HEK293 (cell line): ENCODE results near the gene SPEM1.
A peak's percentile ranks its signal among the peaks of the same experiment; 100 is the strongest.

Experiments used
- CTCF ChIA-PET: fragments of 350-600 bp; formaldehyde crosslinking; extraction: SDS; loops from one replicate; lab custom pipeline; 2021; ENCODE audit warnings: antibody characterized with exemption; lab: Yijun Ruan, JAX
- POLR2A ChIA-PET: fragments of 300-600 bp; formaldehyde crosslinking; extraction: SDS; loops from one replicate; lab custom pipeline; 2020; ENCODE audit warnings: antibody characterized with exemption, inconsistent platforms; lab: Yijun Ruan, JAX
- H3K27ac ChIP-seq: fragments of 200-500 bp; sonication (Bioruptor generic); 2 replicates; pipeline ENCODE4 v1.5.1; 2014; ENCODE audit warnings: low read depth, low read length, control low read depth, inconsistent platforms; ENCODE audit errors: extremely low read depth
- H3K36me3 ChIP-seq, 2 experiments: fragments of 200-500 bp in 1 of 2; sonication (Bioruptor generic) in 1 of 2; 1 replicate in 1 of 2; 2 replicates in 1 of 2; pipeline ENCODE4 v1.5.1; 2014 to 2017; ENCODE audit warnings: inconsistent platforms in 2 of 2, low read length in 2 of 2; ENCODE audit not compliant: control insufficient read depth in 2 of 2, insufficient read depth in 1 of 2
- H3K4me1 ChIP-seq: fragments of 200-500 bp; sonication (Bioruptor generic); 2 replicates; pipeline ENCODE4 v1.5.1; 2014; ENCODE audit warnings: mild to moderate bottlenecking, low read length, inconsistent platforms; ENCODE audit not compliant: control insufficient read depth, insufficient read depth
- H3K4me3 ChIP-seq: 2 replicates; pipeline ENCODE4 v1.5.1; 2011; ENCODE audit warnings: low read depth, mild to moderate bottlenecking, control low read depth, low read length, moderate library complexity
- H3K9me3 ChIP-seq: fragments of 200-500 bp; sonication (Bioruptor generic); 2 replicates; pipeline ENCODE4 v1.5.1; 2014; ENCODE audit warnings: low read depth, low read length, inconsistent platforms; ENCODE audit not compliant: control insufficient read depth, insufficient read depth
- SALL2 ChIP-seq: fragments of 450-650 bp; formaldehyde crosslinking; IDR thresholded peaks from 2 replicates; pipeline ENCODE4 v1.5.0; 2017; ENCODE audit warnings: missing biosample characterization, mild to moderate bottlenecking, missing genetic modification characterization, borderline replicate concordance
- SCRT1 ChIP-seq: fragments of 450-650 bp; formaldehyde crosslinking; IDR thresholded peaks from 2 replicates; pipeline ENCODE4 v1.5.1; 2016; ENCODE audit warnings: missing biosample characterization, missing genetic modification characterization, borderline replicate concordance
- TCF7L2 ChIP-seq: IDR thresholded peaks from 2 replicates; pipeline ENCODE4 v1.6.1; 2011; ENCODE audit warnings: low read depth, mild to moderate bottlenecking, inconsistent platforms, low read length, moderate library complexity, borderline replicate concordance
- ZNF404 ChIP-seq: fragments of 450-650 bp; formaldehyde crosslinking; IDR thresholded peaks from 2 replicates; pipeline ENCODE4 v1.5.1; 2017; ENCODE audit warnings: missing biosample characterization, missing genetic modification characterization
- ZNF514 ChIP-seq: fragments of 450-650 bp; formaldehyde crosslinking; IDR thresholded peaks from 2 replicates; pipeline ENCODE4 v1.5.1; 2016; ENCODE audit warnings: missing biosample characterization, missing genetic modification characterization
- ZNF600 ChIP-seq: fragments of 450-650 bp; formaldehyde crosslinking; IDR thresholded peaks from 2 replicates; pipeline ENCODE4 v1.5.1; 2016; ENCODE audit warnings: missing biosample characterization, missing genetic modification characterization
- ZNF768 ChIP-seq: fragments of 450-650 bp; formaldehyde crosslinking; IDR thresholded peaks from 2 replicates; pipeline ENCODE4 v1.5.1; 2018; ENCODE audit warnings: missing biosample characterization, mild to moderate bottlenecking, missing genetic modification characterization
- ZNF837 ChIP-seq: fragments of 450-650 bp; formaldehyde crosslinking; IDR thresholded peaks from 2 replicates; pipeline ENCODE4 v1.5.1; 2016; ENCODE audit warnings: missing biosample characterization, missing genetic modification characterization
- ZSCAN30 ChIP-seq: fragments of 450-650 bp; IDR thresholded peaks from 2 replicates; pipeline ENCODE4 v1.5.1; 2018; ENCODE audit warnings: missing biosample characterization, mild to moderate bottlenecking, missing genetic modification characterization, moderate library complexity
- TF ChIP-seq, protein P1 (sequence below): fragments of 450-650 bp; formaldehyde crosslinking; IDR thresholded peaks from 2 replicates; pipeline ENCODE4 v1.5.1; 2016; ENCODE audit warnings: missing biosample characterization, missing genetic modification characterization, low read depth
- TF ChIP-seq, protein P2 (sequence below): fragments of 450-650 bp; IDR thresholded peaks from 2 replicates; pipeline ENCODE4 v1.5.1; 2018; ENCODE audit warnings: missing biosample characterization, missing genetic modification characterization
- TF ChIP-seq, protein P3 (sequence below): fragments of 450-650 bp; formaldehyde crosslinking; IDR thresholded peaks from 2 replicates; pipeline ENCODE4 v1.5.1; 2017; ENCODE audit warnings: missing biosample characterization, missing genetic modification characterization
- TF ChIP-seq, protein P4 (sequence below): IDR thresholded peaks from 2 replicates; pipeline ENCODE4 v1.6.1; 2011; ENCODE audit warnings: mild to moderate bottlenecking, low read depth, low read length, borderline replicate concordance

The SPEM1 gene

DNA sequence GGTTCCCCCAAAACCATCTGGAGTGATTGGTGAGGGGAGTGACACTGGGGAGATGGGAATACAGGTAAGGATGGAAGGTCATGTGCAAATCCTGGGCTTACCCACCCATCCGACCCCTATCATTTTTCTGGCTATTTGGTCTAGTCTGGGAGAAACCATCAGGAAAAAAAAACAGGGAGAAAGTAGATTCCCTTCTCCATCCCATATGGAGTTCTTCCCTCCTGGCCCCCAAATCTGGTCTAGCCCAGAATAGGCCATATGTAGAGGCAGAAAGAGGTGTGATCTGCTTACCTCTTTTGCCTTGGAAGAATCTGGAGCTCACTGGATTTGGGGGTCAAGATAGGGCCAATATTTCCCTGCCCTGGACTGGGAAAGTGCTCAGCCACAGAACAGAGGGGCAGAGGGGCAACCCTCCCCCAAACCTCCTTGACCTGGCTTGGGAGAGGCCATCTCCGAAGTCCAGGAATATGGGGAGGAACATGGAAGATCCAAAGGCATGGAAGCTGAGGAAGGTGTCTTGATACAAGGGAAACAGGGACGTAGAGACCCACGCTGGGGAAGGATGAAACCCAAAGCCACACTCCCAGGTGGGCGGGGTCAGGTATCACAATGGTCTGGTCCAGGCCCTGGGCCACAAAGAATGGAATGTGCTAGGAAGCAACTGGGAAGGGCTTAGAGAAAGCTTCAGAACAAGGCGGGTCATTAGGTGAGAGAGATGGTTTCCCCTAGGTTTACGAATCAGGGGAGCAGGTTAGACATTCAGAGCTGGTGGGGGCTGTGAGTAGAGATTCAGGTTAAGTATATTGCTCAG is 40.9 kb downstream of the SPEM1 start (continued):
- TF ChIP-seq, protein P1, sequence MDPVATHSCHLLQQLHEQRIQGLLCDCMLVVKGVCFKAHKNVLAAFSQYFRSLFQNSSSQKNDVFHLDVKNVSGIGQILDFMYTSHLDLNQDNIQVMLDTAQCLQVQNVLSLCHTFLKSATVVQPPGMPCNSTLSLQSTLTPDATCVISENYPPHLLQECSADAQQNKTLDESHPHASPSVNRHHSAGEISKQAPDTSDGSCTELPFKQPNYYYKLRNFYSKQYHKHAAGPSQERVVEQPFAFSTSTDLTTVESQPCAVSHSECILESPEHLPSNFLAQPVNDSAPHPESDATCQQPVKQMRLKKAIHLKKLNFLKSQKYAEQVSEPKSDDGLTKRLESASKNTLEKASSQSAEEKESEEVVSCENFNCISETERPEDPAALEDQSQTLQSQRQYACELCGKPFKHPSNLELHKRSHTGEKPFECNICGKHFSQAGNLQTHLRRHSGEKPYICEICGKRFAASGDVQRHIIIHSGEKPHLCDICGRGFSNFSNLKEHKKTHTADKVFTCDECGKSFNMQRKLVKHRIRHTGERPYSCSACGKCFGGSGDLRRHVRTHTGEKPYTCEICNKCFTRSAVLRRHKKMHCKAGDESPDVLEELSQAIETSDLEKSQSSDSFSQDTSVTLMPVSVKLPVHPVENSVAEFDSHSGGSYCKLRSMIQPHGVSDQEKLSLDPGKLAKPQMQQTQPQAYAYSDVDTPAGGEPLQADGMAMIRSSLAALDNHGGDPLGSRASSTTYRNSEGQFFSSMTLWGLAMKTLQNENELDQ (tag by site-specific recombination): no peak
- TF ChIP-seq SCRT1 (no peak), SALL2 (tag by site-specific recombination) (no peak)

DNA sequence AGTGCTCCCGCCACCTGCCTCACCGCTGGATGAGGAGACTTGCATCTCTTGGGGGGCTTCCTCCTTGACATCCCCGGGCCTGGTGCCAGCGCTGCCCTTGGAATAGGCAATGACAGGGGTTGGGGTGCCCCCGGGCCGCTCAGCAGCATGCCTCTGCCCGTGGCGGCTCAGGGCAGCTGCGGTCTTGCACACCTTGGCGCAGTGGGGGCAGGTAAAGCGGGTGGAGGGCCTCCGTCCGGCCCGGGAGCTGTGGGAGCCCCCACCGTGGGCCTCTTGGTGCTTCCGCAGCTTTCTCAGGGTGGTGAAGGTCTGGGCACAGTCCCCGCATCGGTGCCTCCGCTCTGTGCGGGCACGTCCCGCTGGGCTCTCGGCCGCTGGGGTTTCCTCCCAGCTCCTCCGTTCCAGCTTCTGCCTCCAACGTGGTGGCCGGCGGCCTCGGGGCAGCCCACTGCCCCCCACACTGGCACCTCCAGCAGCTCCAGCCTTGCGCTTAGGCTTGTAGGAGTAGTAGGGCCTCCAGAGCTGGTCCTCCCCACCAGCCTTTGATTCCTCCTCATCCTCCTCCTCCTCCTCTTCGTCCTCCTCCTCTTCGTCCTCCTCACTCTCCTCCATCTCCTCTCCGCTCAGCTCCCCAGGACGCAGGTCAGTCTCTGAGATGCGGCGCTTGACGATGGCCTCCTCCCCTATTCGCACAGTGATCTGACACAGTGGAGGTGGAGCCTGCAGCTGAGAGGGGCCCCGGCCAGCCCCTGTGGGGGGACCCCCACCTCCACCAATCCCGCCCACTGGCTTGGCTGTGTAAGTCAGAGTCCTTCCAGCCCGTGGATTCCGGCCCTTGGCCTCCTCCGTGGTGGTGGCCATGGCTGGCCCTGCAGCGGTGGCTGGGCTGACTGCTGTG is 42.6 kb downstream of the SPEM1 start:
- no peak overlapping the region for H3K4me3 ChIP-seq
- TF ChIP-seq, protein P2, sequence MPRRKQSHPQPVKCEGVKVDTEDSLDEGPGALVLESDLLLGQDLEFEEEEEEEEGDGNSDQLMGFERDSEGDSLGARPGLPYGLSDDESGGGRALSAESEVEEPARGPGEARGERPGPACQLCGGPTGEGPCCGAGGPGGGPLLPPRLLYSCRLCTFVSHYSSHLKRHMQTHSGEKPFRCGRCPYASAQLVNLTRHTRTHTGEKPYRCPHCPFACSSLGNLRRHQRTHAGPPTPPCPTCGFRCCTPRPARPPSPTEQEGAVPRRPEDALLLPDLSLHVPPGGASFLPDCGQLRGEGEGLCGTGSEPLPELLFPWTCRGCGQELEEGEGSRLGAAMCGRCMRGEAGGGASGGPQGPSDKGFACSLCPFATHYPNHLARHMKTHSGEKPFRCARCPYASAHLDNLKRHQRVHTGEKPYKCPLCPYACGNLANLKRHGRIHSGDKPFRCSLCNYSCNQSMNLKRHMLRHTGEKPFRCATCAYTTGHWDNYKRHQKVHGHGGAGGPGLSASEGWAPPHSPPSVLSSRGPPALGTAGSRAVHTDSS: peak; percentile 94
- TF ChIP-seq TCF7L2: no peak
- POLR2A ChIA-PET: interaction anchor here (0.5 to 2.1 kb wide), 4 partner anchors 22 to 188 kb away, joined by 3 to 7 read pairs (median 4); partner anchors contain the start of genes POLR2A and TMEM256
- H3K4me1 ChIP-seq: no peaks in the 10 kb centered on the region
- no peak overlapping the region for H3K27ac ChIP-seq
- H3K9me3 ChIP-seq: no peaks in the 10 kb centered on the region
- peaks cover 3 to 51% of the 10 kb centered on the region in 2 experiments; a peak in 2 of 3 replicates for H3K36me3 ChIP-seq
- CTCF ChIA-PET: interaction anchor here (0.6 to 0.9 kb wide), 3 partner anchors 28 to 62 kb away, joined by 5 read pairs; no protein-coding TSS in a partner anchor

DNA sequence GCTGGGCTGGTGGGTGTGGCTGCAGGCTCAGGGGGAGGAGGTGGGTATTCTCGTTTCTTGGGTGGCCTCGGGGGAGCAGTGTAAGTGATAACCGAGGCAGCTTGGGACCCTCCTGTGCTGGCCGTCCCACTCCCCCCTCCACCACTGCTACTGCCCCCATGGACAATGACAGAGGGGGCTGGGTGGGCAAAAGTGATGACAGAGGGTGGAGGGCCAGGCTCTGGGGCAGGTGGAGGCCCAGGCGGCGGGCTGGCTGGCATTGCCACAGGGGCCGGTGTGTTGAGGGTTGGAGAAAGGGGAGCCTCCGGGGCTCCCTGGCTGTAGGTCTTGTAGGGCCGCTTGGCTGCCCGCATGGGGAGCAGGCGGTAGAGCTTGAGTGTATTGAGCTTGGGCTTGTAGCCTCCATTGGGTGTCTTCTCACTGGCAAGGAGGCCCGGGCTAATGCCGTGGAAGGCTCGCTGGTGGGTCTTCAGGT is 43.3 kb downstream of the SPEM1 start:
- ChIA-PET POLR2A (interaction anchor here (1.7 to 2.1 kb wide), 2 partner anchors 21 to 60 kb away, joined by 4 to 7 read pairs; partner anchors contain the start of genes POLR2A and TMEM256), CTCF (interaction anchor here (0.9 to 1.4 kb wide), 2 partner anchors 27 kb away, joined by 4 to 5 read pairs; no protein-coding TSS in a partner anchor)
- TF ChIP-seq ZNF404 (tag by site-specific recombination): no peak
- TF ChIP-seq, protein P3, sequence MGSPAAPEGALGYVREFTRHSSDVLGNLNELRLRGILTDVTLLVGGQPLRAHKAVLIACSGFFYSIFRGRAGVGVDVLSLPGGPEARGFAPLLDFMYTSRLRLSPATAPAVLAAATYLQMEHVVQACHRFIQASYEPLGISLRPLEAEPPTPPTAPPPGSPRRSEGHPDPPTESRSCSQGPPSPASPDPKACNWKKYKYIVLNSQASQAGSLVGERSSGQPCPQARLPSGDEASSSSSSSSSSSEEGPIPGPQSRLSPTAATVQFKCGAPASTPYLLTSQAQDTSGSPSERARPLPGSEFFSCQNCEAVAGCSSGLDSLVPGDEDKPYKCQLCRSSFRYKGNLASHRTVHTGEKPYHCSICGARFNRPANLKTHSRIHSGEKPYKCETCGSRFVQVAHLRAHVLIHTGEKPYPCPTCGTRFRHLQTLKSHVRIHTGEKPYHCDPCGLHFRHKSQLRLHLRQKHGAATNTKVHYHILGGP: no peak
- H3K9me3 ChIP-seq: no peaks in the 10 kb centered on the region
- no peak overlapping the region for H3K4me3 ChIP-seq
- peaks cover 0 to 51% of the 10 kb centered on the region in 2 experiments; a peak in 2 of 3 replicates for H3K36me3 ChIP-seq
- no peaks in the 10 kb centered on the region for H3K4me1 ChIP-seq
- no peak overlapping the region for H3K27ac ChIP-seq

DNA sequence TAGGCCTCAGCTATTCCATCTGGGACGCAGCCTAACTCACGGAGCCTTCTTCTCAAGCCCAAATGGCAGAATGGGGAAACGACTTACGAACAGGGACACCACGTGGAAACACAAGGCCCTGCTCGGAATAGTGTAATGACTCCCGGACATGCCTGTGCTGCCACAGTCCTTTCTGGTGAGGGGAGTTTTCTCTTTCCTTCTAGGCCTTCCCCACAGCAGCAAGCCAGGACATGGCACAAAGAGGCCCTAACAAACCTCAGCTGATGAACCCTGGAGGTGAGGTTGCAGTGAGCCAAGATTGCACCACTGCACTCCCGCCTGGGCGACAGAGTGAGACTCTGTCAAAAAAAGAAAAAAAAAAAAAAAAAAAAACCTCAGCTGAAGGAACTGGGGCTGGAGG is 44.0 kb downstream of the SPEM1 start:
- TF ChIP-seq ZNF514: no peak
- TF ChIP-seq ZNF768 (tag by site-specific recombination): no peak
- peak; percentile 34; the same call in 1 of the 2 replicates for TF ChIP-seq ZNF600 (tag by site-specific recombination)
- no peak for TF ChIP-seq ZNF837 (tag by site-specific recombination)
- TF ChIP-seq, protein P4, sequence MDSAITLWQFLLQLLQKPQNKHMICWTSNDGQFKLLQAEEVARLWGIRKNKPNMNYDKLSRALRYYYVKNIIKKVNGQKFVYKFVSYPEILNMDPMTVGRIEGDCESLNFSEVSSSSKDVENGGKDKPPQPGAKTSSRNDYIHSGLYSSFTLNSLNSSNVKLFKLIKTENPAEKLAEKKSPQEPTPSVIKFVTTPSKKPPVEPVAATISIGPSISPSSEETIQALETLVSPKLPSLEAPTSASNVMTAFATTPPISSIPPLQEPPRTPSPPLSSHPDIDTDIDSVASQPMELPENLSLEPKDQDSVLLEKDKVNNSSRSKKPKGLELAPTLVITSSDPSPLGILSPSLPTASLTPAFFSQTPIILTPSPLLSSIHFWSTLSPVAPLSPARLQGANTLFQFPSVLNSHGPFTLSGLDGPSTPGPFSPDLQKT: no peak
- no peak for TF ChIP-seq ZSCAN30 (tag by site-specific recombination)
- ChIA-PET POLR2A (interaction anchor here (1.2 to 2.1 kb wide), 3 partner anchors 11 to 61 kb away, joined by 4 to 7 read pairs (median 5); partner anchors contain the start of genes POLR2A and TMEM256), CTCF (interaction anchor here (0.7 to 1.4 kb wide), 2 partner anchors 27 to 55 kb away, joined by 4 to 5 read pairs; no protein-coding TSS in a partner anchor)
- peaks cover 0 to 51% of the 10 kb centered on the region in 2 experiments; a peak in 2 of 3 replicates for H3K36me3 ChIP-seq
- H3K4me3 ChIP-seq: no peak overlapping the region
- no peaks in the 10 kb centered on the region for H3K9me3 ChIP-seq
- no peak overlapping the region for H3K27ac ChIP-seq
- H3K4me1 ChIP-seq: peaks cover under 1% of the 10 kb centered on the region; the same call in 1 of the 2 replicates
